ENCODE data around the gene UBE2F. TPM values are rescaled to one million over a fixed set of nuclear protein-coding genes. Genes with fewer than 3 reads are reported as not detected.

Gene UBE2F
- total RNA-seq, 1 experiment from 2014 or later = 62.1 TPM

GRCh38 chr2:237956402-237956736 is 10.4 kb upstream of the UBE2F start:
- peak; percentile 45; the same call in 2 of the 3 replicates for TF ChIP-seq CTCF (conservative IDR thresholded peaks at IDR 0.05)
- Histone ChIP-seq H2BK5ac (ENCODE audit: insufficient read length, low read length) (no peak overlapping the region), H3K4me2 (ENCODE audit: insufficient read depth, insufficient read length, low read length) (peak overlapping the region; percentile 6), H2AFZ (ENCODE audit: low read length) (no peak overlapping the region), H2BK15ac (ENCODE audit: low read depth, low read length) (no peak overlapping the region), H3K9ac (ENCODE audit: extremely low read depth, insufficient read length, low read length) (no peak overlapping the region), H3K14ac (ENCODE audit: insufficient read depth, low read length) (no peak overlapping the region), H3K56ac (ENCODE audit: insufficient read length, low read depth, low read length) (no peak overlapping the region), H3K79me1 (ENCODE audit: insufficient read depth, low read depth, low read length, poor library complexity, severe bottlenecking) (no peaks in the 10 kb centered on the region), H2BK120ac (ENCODE audit: low read depth, low read length, poor library complexity, severe bottlenecking) (no peak overlapping the region), H4K91ac (ENCODE audit: insufficient read length, low read depth, low read length) (no peak overlapping the region), H4K8ac (replicated peaks; ENCODE audit: insufficient read length, low read depth, low read length) (no peak overlapping the region), H3K27ac (ENCODE audit: insufficient read length, low read depth, low read length) (no peak overlapping the region), H3K4me1 (ENCODE audit: insufficient read depth, low read length) (no peaks in the 10 kb centered on the region), H2AK5ac (ENCODE audit: insufficient read length, low read length) (no peak overlapping the region), H3T11ph (ENCODE audit: low read length) (no peak overlapping the region), H3K23me2 (ENCODE audit: insufficient read length, low read depth, low read length, poor library complexity, severe bottlenecking) (no peaks in the 10 kb centered on the region), H2BK20ac (ENCODE audit: low read depth, low read length, poor library complexity, severe bottlenecking) (no peak overlapping the region), H3K27me3 (ENCODE audit: insufficient read depth, low read length) (no peaks in the 10 kb centered on the region; the same call in 1 of the 2 replicates), H3K79me2 (ENCODE audit: insufficient read depth, low read length) (0 out of 2 replicates have a peak, but pooled peaks cover 2% of the 10 kb centered on the region), H2BK12ac (ENCODE audit: insufficient read length, low read depth, low read length) (no peak overlapping the region), H4K20me1 (ENCODE audit: control insufficient read depth, insufficient read depth, insufficient read length) (peaks cover 4% of the 10 kb centered on the region), H3K18ac (ENCODE audit: insufficient read length, low read depth, low read length) (no peak overlapping the region), H3K4ac (ENCODE audit: low read depth, low read length) (no peak overlapping the region), H3K23ac (ENCODE audit: insufficient read length, low read depth, low read length) (no peak overlapping the region), H4K5ac (ENCODE audit: insufficient read length, low read depth, low read length) (no peak overlapping the region), H3K9me3 (ENCODE audit: control insufficient read depth, low read depth, low read length) (no peaks in the 10 kb centered on the region)
- Mint-ChIP-seq H3K9me3 (peaks cover 0 to 4% of the 10 kb centered on the region in 2 experiments; a peak in 1 of 5 replicates), H3K36me3 (ENCODE audit: insufficient read depth in 1 of 3, low read depth in 3 of 3) (no peaks in the 10 kb centered on the region), H3K27me3 (ENCODE audit: low read depth) (peaks cover 30% of the 10 kb centered on the region), H3K4me1 (0 out of 4 replicates have a peak, but pooled peaks cover 3% of the 10 kb centered on the region in 2 experiments), H3K27ac (no peak overlapping the region), H3K4me3 (peak overlapping the region in 1 of 2 experiments; percentile 40; a peak in 1 of 5 replicates)
- peak; percentile 57 for DNase-seq
- whole genome bisulfite sequencing (ENCODE audit: extremely low coverage, insufficient read length, low lambda C conversion rate) = no CpG with 5 or more reads among the region's 23 CpGs

All from H9 (cell line).